Measurements from ENCODE around the gene MFAP3L. TPM values are rescaled to one million over a fixed set of nuclear protein-coding genes. Genes with fewer than 3 reads are reported as not detected.

The MFAP3L gene
- total and polyA plus RNA-seq, 2 donors from 2014 or later: 18.4 to 35.1 TPM

DNA sequence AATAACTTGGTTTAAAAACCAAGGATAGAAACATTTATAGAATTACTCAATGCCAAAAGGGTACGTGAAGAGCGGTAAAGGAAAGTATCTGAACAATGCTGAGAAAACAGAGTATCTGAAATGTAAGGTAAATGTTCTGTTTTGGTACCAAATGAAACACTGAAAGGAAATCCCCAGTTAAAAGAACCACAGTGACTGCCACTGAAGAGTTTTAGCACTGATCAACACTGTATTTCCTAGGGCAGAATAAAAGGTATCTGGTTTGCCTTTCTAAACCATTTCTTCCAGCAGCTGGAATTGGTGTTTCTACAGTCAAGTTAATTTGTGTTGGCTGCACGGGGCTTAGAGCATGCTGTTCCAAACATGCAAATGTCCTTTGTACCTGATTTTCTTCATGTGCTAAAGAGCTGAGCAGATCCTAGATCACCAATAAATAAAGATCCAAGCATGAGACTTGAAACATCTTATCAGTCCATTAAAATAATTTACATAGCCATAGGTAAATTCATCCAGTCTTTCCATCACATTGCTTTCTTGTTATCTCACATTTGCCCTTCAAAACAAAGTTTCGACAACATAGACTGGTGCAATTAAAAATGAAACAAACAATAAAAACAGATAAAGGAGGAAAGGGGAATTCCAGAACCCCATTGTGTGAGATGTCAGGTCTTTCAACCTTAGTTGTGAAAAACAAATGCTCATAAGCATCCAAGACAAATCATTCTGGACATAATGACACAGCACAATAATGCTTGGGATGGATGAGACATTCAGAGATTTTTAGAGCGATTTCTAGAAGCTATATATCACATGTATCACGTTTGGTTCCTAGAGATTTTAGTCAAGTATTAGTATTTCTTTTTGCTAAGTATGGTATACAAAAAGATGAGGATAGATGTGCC is 38.6 kb downstream of the MFAP3L start:
- DNase-seq (no peak), FAIRE-seq (no peak)
- no peaks in the 10 kb centered on the region for H3K36me3 ChIP-seq (ENCODE audit: control insufficient read depth in 2 of 3, insufficient read depth in 3 of 3, low read length in 3 of 3)
- H3K27ac ChIP-seq (ENCODE audit: low read depth in 2 of 2, low read length in 2 of 2): no peak overlapping the region
- no peaks in the 10 kb centered on the region for H3K4me1 ChIP-seq (ENCODE audit: control insufficient read depth in 2 of 3, insufficient read depth in 2 of 3, low read depth in 1 of 3, low read length in 3 of 3)
- no peaks in the 10 kb centered on the region for H3K27me3 ChIP-seq (ENCODE audit: control insufficient read depth, insufficient read depth, low read length)
- intact Hi-C loops (cut with DNase I): no loop called here
- no peak overlapping the region for H3K4me3 ChIP-seq (ENCODE audit: low read length in 3 of 3)
- TF ChIP-seq, protein P1, sequence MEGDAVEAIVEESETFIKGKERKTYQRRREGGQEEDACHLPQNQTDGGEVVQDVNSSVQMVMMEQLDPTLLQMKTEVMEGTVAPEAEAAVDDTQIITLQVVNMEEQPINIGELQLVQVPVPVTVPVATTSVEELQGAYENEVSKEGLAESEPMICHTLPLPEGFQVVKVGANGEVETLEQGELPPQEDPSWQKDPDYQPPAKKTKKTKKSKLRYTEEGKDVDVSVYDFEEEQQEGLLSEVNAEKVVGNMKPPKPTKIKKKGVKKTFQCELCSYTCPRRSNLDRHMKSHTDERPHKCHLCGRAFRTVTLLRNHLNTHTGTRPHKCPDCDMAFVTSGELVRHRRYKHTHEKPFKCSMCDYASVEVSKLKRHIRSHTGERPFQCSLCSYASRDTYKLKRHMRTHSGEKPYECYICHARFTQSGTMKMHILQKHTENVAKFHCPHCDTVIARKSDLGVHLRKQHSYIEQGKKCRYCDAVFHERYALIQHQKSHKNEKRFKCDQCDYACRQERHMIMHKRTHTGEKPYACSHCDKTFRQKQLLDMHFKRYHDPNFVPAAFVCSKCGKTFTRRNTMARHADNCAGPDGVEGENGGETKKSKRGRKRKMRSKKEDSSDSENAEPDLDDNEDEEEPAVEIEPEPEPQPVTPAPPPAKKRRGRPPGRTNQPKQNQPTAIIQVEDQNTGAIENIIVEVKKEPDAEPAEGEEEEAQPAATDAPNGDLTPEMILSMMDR (IDR thresholded peaks at IDR 0.05; ENCODE audit: borderline replicate concordance, extremely low read depth, insufficient read depth): no peak
- H3K9me3 ChIP-seq (ENCODE audit: control insufficient read depth in 2 of 3, insufficient read depth in 1 of 3, low read length in 3 of 3): no peaks in the 10 kb centered on the region
- H3K9ac ChIP-seq (ENCODE audit: low read length in 3 of 3): no peak overlapping the region

DNA sequence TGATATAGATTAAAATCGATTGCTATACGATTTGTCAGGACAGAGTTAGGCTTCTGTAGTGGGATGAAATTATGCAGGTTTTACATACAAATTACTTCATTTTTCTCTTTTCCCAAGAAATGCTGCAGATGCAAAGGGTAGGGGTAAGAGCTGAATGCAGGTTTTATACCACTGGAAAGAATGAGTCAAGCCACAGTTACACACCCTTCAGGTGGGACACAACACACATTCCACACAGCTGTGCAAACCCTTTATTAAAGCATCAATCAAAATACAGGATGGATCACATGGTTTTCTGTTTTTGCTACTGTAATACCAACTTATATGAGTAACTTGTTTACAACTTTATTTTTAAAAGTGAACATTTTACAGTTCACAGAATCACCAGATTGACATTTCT is 39.8 kb downstream of the MFAP3L start:
- H3K4me1 ChIP-seq (ENCODE audit: control insufficient read depth in 2 of 3, insufficient read depth in 2 of 3, low read depth in 1 of 3, low read length in 3 of 3): peaks cover 0 to 3% (median 0%) of the 10 kb centered on the region in 3 donors
- no peak overlapping the region for H3K4me3 ChIP-seq (ENCODE audit: low read length in 3 of 3)
- FAIRE-seq (no peak), DNase-seq (no peak)
- no peaks in the 10 kb centered on the region for H3K9me3 ChIP-seq (ENCODE audit: control insufficient read depth in 2 of 3, insufficient read depth in 1 of 3, low read length in 3 of 3)
- no peak overlapping the region for H3K9ac ChIP-seq (ENCODE audit: low read length in 3 of 3)
- H3K27ac ChIP-seq (ENCODE audit: low read depth in 2 of 2, low read length in 2 of 2): no peak overlapping the region
- TF ChIP-seq, protein P1 (IDR thresholded peaks at IDR 0.05; ENCODE audit: borderline replicate concordance, extremely low read depth, insufficient read depth): no peak
- H3K36me3 ChIP-seq (ENCODE audit: control insufficient read depth in 2 of 3, insufficient read depth in 3 of 3, low read length in 3 of 3): no peaks in the 10 kb centered on the region
- intact Hi-C loops (cut with DNase I): no loop called here
- no peaks in the 10 kb centered on the region for H3K27me3 ChIP-seq (ENCODE audit: control insufficient read depth, insufficient read depth, low read length)

DNA sequence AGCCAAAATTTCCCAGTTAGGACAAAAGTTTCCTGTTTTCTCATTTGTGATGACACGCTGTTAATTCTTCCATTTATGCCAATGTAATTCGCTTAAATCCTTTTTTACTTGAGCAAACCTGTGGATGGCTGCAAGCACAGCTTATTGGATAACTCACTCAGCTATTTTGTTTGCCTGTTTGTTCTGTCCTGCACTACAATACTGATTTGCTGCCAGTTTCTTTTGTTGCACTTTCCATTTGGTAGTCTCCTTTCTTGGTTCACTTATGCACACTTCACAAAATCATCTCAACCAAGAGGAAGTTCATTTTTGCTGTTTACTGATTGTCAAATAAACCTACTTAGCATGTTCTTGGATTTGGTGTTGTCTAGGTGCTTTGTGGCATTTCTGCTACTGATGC is 40.3 kb downstream of the MFAP3L start:
- Histone ChIP-seq H3K9ac (ENCODE audit: low read length in 3 of 3) (no peak overlapping the region), H3K27ac (ENCODE audit: low read depth in 2 of 2, low read length in 2 of 2) (no peak overlapping the region), H3K4me1 (ENCODE audit: control insufficient read depth in 2 of 3, insufficient read depth in 2 of 3, low read depth in 1 of 3, low read length in 3 of 3) (peaks cover 0 to 8% (median 0%) of the 10 kb centered on the region in 3 donors), H3K36me3 (ENCODE audit: control insufficient read depth in 2 of 3, insufficient read depth in 3 of 3, low read length in 3 of 3) (no peaks in the 10 kb centered on the region), H3K4me3 (ENCODE audit: low read length in 3 of 3) (no peak overlapping the region), H3K9me3 (ENCODE audit: control insufficient read depth in 2 of 3, insufficient read depth in 1 of 3, low read length in 3 of 3) (no peaks in the 10 kb centered on the region), H3K27me3 (ENCODE audit: control insufficient read depth, insufficient read depth, low read length) (no peaks in the 10 kb centered on the region)
- TF ChIP-seq, protein P1 (IDR thresholded peaks at IDR 0.05; ENCODE audit: borderline replicate concordance, extremely low read depth, insufficient read depth): no peak
- intact Hi-C loops (cut with DNase I): no loop called here
- no peak for DNase-seq
- no peak for FAIRE-seq
